ENCODE data around the gene MRPL46. TPM values are rescaled to one million over a fixed set of nuclear protein-coding genes. Genes with fewer than 3 reads are reported as not detected.

Gene MRPL46
- total RNA-seq, 1 donor from 2014 or later = 17.0 TPM

GRCh38 chr15:88511161-88511560 lies 44.0 kb upstream of the MRPL46 start:
- no peak for TF ChIP-seq CTCF (IDR thresholded peaks at IDR 0.05)
- Mint-ChIP-seq H3K4me1 (ENCODE audit: unreplicated experiment) (no peaks in the 10 kb centered on the region), H3K36me3 (ENCODE audit: unreplicated experiment) (peaks cover 36% of the 10 kb centered on the region), H3K9me3 (ENCODE audit: unreplicated experiment) (no peaks in the 10 kb centered on the region), H3K27me3 (ENCODE audit: unreplicated experiment) (no peaks in the 10 kb centered on the region), H3K27ac (ENCODE audit: unreplicated experiment) (no peak overlapping the region), H3K4me3 (ENCODE audit: unreplicated experiment) (no peak overlapping the region)
- no peak for DNase-seq (ENCODE audit: extremely low spot score, unreplicated experiment)

- no peak for TF ChIP-seq CTCF (IDR thresholded peaks at IDR 0.05)
- Mint-ChIP-seq H3K27ac (ENCODE audit: unreplicated experiment) (no peak overlapping the region), H3K27me3 (ENCODE audit: unreplicated experiment) (no peaks in the 10 kb centered on the region), H3K4me1 (ENCODE audit: unreplicated experiment) (no peaks in the 10 kb centered on the region), H3K4me3 (ENCODE audit: unreplicated experiment) (no peak overlapping the region), H3K9me3 (ENCODE audit: unreplicated experiment) (no peaks in the 10 kb centered on the region), H3K36me3 (ENCODE audit: unreplicated experiment) (peaks cover 36% of the 10 kb centered on the region)
- no peak for DNase-seq (ENCODE audit: extremely low spot score, unreplicated experiment)
Measured at GRCh38 chr15:88509964-88510363, 42.8 kb upstream of the MRPL46 start.

DNA sequence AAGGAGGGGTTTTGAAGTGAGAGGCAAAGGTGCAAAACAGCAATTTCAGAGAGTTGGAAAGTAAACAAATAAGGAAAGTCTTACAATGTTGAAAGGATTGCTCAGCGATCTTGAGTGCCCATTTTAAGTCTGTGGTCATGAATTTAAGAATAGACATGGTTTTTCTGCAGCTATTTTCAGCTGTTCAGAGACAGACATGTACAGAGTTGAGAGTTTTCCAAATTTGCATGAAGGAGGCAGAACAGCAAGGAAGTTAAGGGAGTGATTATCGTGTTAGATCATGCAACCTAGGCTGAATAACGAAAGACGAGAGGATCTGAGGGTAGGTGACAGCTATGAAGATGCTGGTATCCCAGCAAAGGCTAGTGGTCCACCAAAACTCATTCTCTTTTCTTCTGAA lies 42.1 kb upstream of the MRPL46 start:
- Mint-ChIP-seq H3K9me3 (ENCODE audit: unreplicated experiment) (no peaks in the 10 kb centered on the region), H3K36me3 (ENCODE audit: unreplicated experiment) (peaks cover 36% of the 10 kb centered on the region), H3K4me1 (ENCODE audit: unreplicated experiment) (no peaks in the 10 kb centered on the region), H3K4me3 (ENCODE audit: unreplicated experiment) (no peak overlapping the region), H3K27ac (ENCODE audit: unreplicated experiment) (no peak overlapping the region), H3K27me3 (ENCODE audit: unreplicated experiment) (no peaks in the 10 kb centered on the region)
- no peak for TF ChIP-seq CTCF (IDR thresholded peaks at IDR 0.05)
- DNase-seq (ENCODE audit: extremely low spot score, unreplicated experiment) = no peak

DNA sequence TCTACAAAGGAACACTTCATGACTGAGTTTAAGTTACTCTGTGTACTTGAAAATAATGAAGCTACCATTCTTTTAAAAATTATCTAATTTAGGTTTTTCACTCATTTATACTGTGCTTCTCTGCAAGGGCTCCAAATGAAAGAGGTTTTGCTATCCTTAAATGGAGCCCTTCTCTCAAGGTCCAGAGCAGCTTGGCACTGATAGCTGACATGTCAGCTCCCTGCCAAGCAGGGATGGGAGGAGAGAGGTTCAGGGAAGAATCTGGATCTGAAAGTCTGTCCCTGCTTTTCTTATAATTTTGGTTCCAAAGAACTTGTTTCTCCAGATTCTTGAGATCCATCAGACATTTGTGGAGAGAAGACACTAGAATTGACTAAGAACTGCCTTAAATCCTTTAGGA lies 39.4 kb upstream of the MRPL46 start:
- Mint-ChIP-seq H3K4me1 (ENCODE audit: unreplicated experiment) (no peaks in the 10 kb centered on the region), H3K27ac (ENCODE audit: unreplicated experiment) (no peak overlapping the region), H3K4me3 (ENCODE audit: unreplicated experiment) (no peak overlapping the region), H3K27me3 (ENCODE audit: unreplicated experiment) (no peaks in the 10 kb centered on the region), H3K36me3 (ENCODE audit: unreplicated experiment) (peaks cover 29% of the 10 kb centered on the region), H3K9me3 (ENCODE audit: unreplicated experiment) (no peaks in the 10 kb centered on the region)
- DNase-seq (ENCODE audit: extremely low spot score, unreplicated experiment) = no peak
- TF ChIP-seq CTCF (IDR thresholded peaks at IDR 0.05) = no peak

GRCh38 chr15:88505721-88506120 lies 38.5 kb upstream of the MRPL46 start:
- no peak for DNase-seq (ENCODE audit: extremely low spot score, unreplicated experiment)
- H3K27me3 Mint-ChIP-seq (ENCODE audit: unreplicated experiment) = no peaks in the 10 kb centered on the region
- H3K4me3 Mint-ChIP-seq (ENCODE audit: unreplicated experiment) = no peak overlapping the region
- peaks cover 23% of the 10 kb centered on the region for H3K36me3 Mint-ChIP-seq (ENCODE audit: unreplicated experiment)
- H3K27ac Mint-ChIP-seq (ENCODE audit: unreplicated experiment) = no peak overlapping the region
- no peaks in the 10 kb centered on the region for H3K4me1 Mint-ChIP-seq (ENCODE audit: unreplicated experiment)
- H3K9me3 Mint-ChIP-seq (ENCODE audit: unreplicated experiment) = no peaks in the 10 kb centered on the region
- TF ChIP-seq CTCF (IDR thresholded peaks at IDR 0.05) = no peak

Data from osteocyte (in vitro differentiated cells).